WI38 (cell line): ENCODE results near the gene EHHADH.

Experiments
- H3K4me3 ChIP-seq: 2 replicates; pipeline ENCODE4 v1.5.1; 2011; ENCODE audit warnings: low read depth, mild to moderate bottlenecking, control low read depth, low read length
- TF ChIP-seq, protein P1 (sequence below): IDR thresholded peaks from 2 replicates; pipeline ENCODE4 v1.5.1; 2012; ENCODE audit warnings: low read depth, mild to moderate bottlenecking, control low read depth, low read length

Gene EHHADH

GRCh38 chr3:185149591-185149990 lies 104.3 kb downstream of the EHHADH start:
- TF ChIP-seq, protein P1, sequence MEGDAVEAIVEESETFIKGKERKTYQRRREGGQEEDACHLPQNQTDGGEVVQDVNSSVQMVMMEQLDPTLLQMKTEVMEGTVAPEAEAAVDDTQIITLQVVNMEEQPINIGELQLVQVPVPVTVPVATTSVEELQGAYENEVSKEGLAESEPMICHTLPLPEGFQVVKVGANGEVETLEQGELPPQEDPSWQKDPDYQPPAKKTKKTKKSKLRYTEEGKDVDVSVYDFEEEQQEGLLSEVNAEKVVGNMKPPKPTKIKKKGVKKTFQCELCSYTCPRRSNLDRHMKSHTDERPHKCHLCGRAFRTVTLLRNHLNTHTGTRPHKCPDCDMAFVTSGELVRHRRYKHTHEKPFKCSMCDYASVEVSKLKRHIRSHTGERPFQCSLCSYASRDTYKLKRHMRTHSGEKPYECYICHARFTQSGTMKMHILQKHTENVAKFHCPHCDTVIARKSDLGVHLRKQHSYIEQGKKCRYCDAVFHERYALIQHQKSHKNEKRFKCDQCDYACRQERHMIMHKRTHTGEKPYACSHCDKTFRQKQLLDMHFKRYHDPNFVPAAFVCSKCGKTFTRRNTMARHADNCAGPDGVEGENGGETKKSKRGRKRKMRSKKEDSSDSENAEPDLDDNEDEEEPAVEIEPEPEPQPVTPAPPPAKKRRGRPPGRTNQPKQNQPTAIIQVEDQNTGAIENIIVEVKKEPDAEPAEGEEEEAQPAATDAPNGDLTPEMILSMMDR = no peak
- no peak overlapping the region for H3K4me3 ChIP-seq

DNA sequence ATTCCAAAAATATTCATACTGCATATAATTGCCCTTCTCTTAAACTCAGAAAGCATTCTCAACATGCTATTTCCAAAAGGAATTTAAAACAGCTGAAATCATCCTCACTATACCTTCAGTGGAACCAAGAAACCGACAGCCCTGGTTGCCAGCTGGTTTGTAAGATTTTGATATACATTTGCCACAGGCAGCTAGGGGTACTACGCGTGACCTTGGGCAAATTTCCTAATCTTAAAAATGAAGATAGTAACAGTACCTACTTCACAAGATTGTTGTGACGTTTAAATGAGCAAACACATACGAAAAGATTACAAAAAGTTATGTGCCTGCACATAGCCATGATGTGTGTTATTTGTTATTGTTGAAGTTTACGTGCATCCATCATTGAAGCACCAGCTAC lies 108.3 kb downstream of the EHHADH start:
- H3K4me3 ChIP-seq = no peak overlapping the region
- TF ChIP-seq, protein P1 = no peak

- H3K4me3 ChIP-seq = no peak overlapping the region
- TF ChIP-seq, protein P1 = no peak
Observed at GRCh38 chr3:185144784-185145183, 109.1 kb downstream of the EHHADH start.
